A549 treated with Mapracorat at 1 μM for 4 hours (cell line): ENCODE measurements around the gene ZNF74. TPM values are rescaled to one million over a fixed set of nuclear protein-coding genes. Genes with fewer than 3 reads are reported as not detected.

Experiments
- total RNA-seq: library from RNA; stranded (reverse); fragments of 200-300 nt; extraction: Qiagen RNA extraction; gene quantifications from 5 replicates; pipeline ENCODE4 v1.2.3, GENCODE V29; 2022

Gene ZNF74
- 4.8 to 7.1 TPM (median 5.8 TPM) in 5 replicates for total RNA-seq

GRCh38 chr22:20393705-20394476 lies at the start of gene ZNF74:
Gene ZNF74 (plus strand): TSS chr22:20394151. CDS start chr22:20394629, 478 bp downstream.

GRCh38 chr22:20437613-20438426 lies 43.9 kb downstream of the ZNF74 start, which contains the start of gene SCARF2:
Gene SCARF2 (minus strand): TSS chr22:20437825. CDS start chr22:20437754, 71 bp downstream.

Other genes with a start within 250 kb of the ZNF74 start
- gene CCDC188, start 243.1 kb upstream of the ZNF74 start, total RNA-seq, result not detected in 5 replicates
- 7.0 to 14.6 TPM (median 12.4 TPM) in 5 replicates for gene RTN4R, start 125.8 kb upstream of the ZNF74 start, total RNA-seq
- gene DGCR6L, start 74.1 kb upstream of the ZNF74 start, total RNA-seq, result 29.3 to 45.2 TPM (median 44.0 TPM) in 5 replicates
- gene SCARF2, start 43.7 kb downstream of the ZNF74 start, total RNA-seq, result 0.83 to 1.2 TPM (median 0.97 TPM) in 5 replicates
- gene KLHL22, start 101.6 kb downstream of the ZNF74 start, total RNA-seq, result 8.8 to 12.6 TPM (median 10.1 TPM) in 5 replicates
- 51.1 to 62.6 TPM (median 60.3 TPM) in 5 replicates for gene MED15, start 113.5 kb downstream of the ZNF74 start, total RNA-seq